ENCODE results near the gene NOTCH4.
A peak's percentile ranks its signal among the peaks of the same experiment; 100 is the strongest.
"Not testable (repeated sequence)": the region's sequence is repeated elsewhere in the genome, so short reads cannot be mapped to it uniquely, and the experiment has no call there.

NOTCH4 gene

GRCh38 chr6:32194825-32195651 is 28.8 kb downstream of the NOTCH4 start:
- no peak for DNase-seq (ENCODE audit: low read depth in 2 of 3, low spot score in 2 of 3)

GRCh38 chr6:32194388-32194787 is 29.5 kb downstream of the NOTCH4 start:
- DNase-seq (ENCODE audit: low read depth in 2 of 3, low spot score in 2 of 3): no peak

GRCh38 chr6:32193096-32193495 is 30.8 kb downstream of the NOTCH4 start:
- not testable (repeated sequence) for DNase-seq (ENCODE audit: low read depth in 2 of 3, low spot score in 2 of 3)

- no peak for DNase-seq (ENCODE audit: low read depth in 2 of 3, low spot score in 2 of 3)
Measured at GRCh38 chr6:32192608-32193039, 31.2 kb downstream of the NOTCH4 start, which contains the start of gene GPSM3. TSS of gene GPSM3 (minus strand) at chr6:32192643. CDS start at chr6:32192513, 130 bp downstream.

GRCh38 chr6:32191696-32192607 is 31.9 kb downstream of the NOTCH4 start:
- no peak for DNase-seq (ENCODE audit: low read depth in 2 of 3, low spot score in 2 of 3)

- DNase-seq (ENCODE audit: low read depth in 2 of 3, low spot score in 2 of 3): no peak
Measured at GRCh38 chr6:32190911-32191677, 32.8 kb downstream of the NOTCH4 start.

- DNase-seq (ENCODE audit: low read depth in 2 of 3, low spot score in 2 of 3): peak in 2 of 3 experiments; percentile 55
Measured at GRCh38 chr6:32190054-32190851, 33.6 kb downstream of the NOTCH4 start, which contains the start of gene PBX2. TSS of gene PBX2 (minus strand) at chr6:32190202. CDS start at chr6:32189915, 287 bp downstream.

- no peak for DNase-seq (ENCODE audit: low read depth in 2 of 3, low spot score in 2 of 3)
Measured at GRCh38 chr6:32189742-32190053, 34.2 kb downstream of the NOTCH4 start.

GRCh38 chr6:32189069-32189741 is 34.7 kb downstream of the NOTCH4 start:
- no peak for DNase-seq (ENCODE audit: low read depth in 2 of 3, low spot score in 2 of 3)

GRCh38 chr6:32188381-32189068 is 35.3 kb downstream of the NOTCH4 start:
- no peak for DNase-seq (ENCODE audit: low read depth in 2 of 3, low spot score in 2 of 3)

GRCh38 chr6:32187725-32188380 is 36.0 kb downstream of the NOTCH4 start:
- not testable (repeated sequence) for DNase-seq (ENCODE audit: low read depth in 2 of 3, low spot score in 2 of 3)

- DNase-seq (ENCODE audit: low read depth in 2 of 3, low spot score in 2 of 3): no peak
Measured at GRCh38 chr6:32187009-32187709, 36.7 kb downstream of the NOTCH4 start.

GRCh38 chr6:32186151-32186840 is 37.6 kb downstream of the NOTCH4 start:
- DNase-seq (ENCODE audit: low read depth in 2 of 3, low spot score in 2 of 3): not testable (repeated sequence)

- not testable (repeated sequence) for DNase-seq (ENCODE audit: low read depth in 2 of 3, low spot score in 2 of 3)
Measured at GRCh38 chr6:32185681-32186131, 38.2 kb downstream of the NOTCH4 start.

- no peak for DNase-seq (ENCODE audit: low read depth in 2 of 3, low spot score in 2 of 3)
Measured at GRCh38 chr6:32184084-32184640, 39.7 kb downstream of the NOTCH4 start, which contains the start of gene AGER. TSS of gene AGER (minus strand) at chr6:32184253. CDS start at chr6:32184222, 31 bp downstream.

GRCh38 chr6:32183483-32184083 is 40.3 kb downstream of the NOTCH4 start:
- no peak for DNase-seq (ENCODE audit: low read depth in 2 of 3, low spot score in 2 of 3)

Data from activated CD8-positive, alpha-beta memory T cell treated with anti-CD3 and anti-CD28 coated beads for 48 hours (primary cell).